HepG2 (cell line): ENCODE measurements around the gene CCT4. TPM values are rescaled to one million over a fixed set of nuclear protein-coding genes. Genes with fewer than 3 reads are reported as not detected.
A peak's percentile ranks its signal among the peaks of the same experiment; 100 is the strongest.

Source experiments
- AHR ChIP-seq: IDR thresholded peaks from 2 replicates; pipeline ENCODE4 v1.6.1; 2018; ENCODE audit warnings: missing genetic modification reagents, missing compliant biosample characterization
- CBX2 ChIP-seq, 2 experiments: fragments of 200-600 bp in 1 of 2; sonication (generic); formaldehyde crosslinking in 1 of 2; IDR thresholded peaks; 2 replicates each; pipeline versions ENCODE4 v1.7.0 to v1.8.1; 2018 to 2022; ENCODE audit warnings: low read depth in 2 of 2, low read length in 1 of 2, mild to moderate bottlenecking in 1 of 2, missing genetic modification reagents in 1 of 2
- NR2F1 ChIP-seq, 2 experiments: fragments of 450-650 bp in 1 of 2; formaldehyde crosslinking in 1 of 2; IDR thresholded peaks; 2 replicates each; pipeline versions ENCODE4 v1.5.0 to v1.6.1; 2016 to 2020; ENCODE audit warnings: mild to moderate bottlenecking in 1 of 2, missing compliant biosample characterization in 1 of 2, missing genetic modification reagents in 1 of 2, moderate library complexity in 1 of 2
- NR2F6 ChIP-seq, 2 experiments: IDR thresholded peaks; 2 replicates each; pipeline ENCODE4 v1.6.1; 2016; ENCODE audit warnings: antibody characterized with exemption in 1 of 2, mild to moderate bottlenecking in 1 of 2
- PHF8 ChIP-seq: sonication (generic); formaldehyde crosslinking; IDR thresholded peaks from 2 replicates; pipeline ENCODE4 v1.5.0; 2020; ENCODE audit warnings: missing genetic modification reagents
- SNAPC2 ChIP-seq: sonication (generic); formaldehyde crosslinking; IDR thresholded peaks from 2 replicates; pipeline ENCODE4 v1.8.1; 2022; ENCODE audit warnings: mild to moderate bottlenecking, missing genetic modification reagents
- SP140L ChIP-seq: sonication (generic); formaldehyde crosslinking; IDR thresholded peaks from 2 replicates; pipeline ENCODE4 v1.4.0; 2020; ENCODE audit warnings: missing genetic modification reagents, borderline replicate concordance
- SP5 ChIP-seq: IDR thresholded peaks from 2 replicates; pipeline ENCODE4 v1.6.1; 2016; ENCODE audit warnings: low read depth, borderline replicate concordance
- SRSF9 ChIP-seq: fragments of 200-400 bp; formaldehyde crosslinking; IDR thresholded peaks from 2 replicates; pipeline ENCODE4 v1.6.1; 2018; ENCODE audit warnings: borderline replicate concordance, mild to moderate bottlenecking, low read depth, low read length; ENCODE audit not compliant: insufficient read depth, poor library complexity, severe bottlenecking
- TMF1 ChIP-seq: sonication (generic); formaldehyde crosslinking; IDR thresholded peaks from 2 replicates; pipeline ENCODE4 v1.8.1; 2022; ENCODE audit warnings: low read depth, missing genetic modification reagents
- ZNF17 ChIP-seq: sonication (generic); formaldehyde crosslinking; IDR thresholded peaks from 2 replicates; pipeline ENCODE4 v1.5.0; 2020; ENCODE audit warnings: mild to moderate bottlenecking, missing genetic modification reagents
- ZNF768 ChIP-seq: sonication (generic); formaldehyde crosslinking; IDR thresholded peaks from 2 replicates; pipeline ENCODE4 v1.4.0; 2020; ENCODE audit warnings: missing genetic modification reagents
- ZSCAN25 ChIP-seq: sonication (generic); formaldehyde crosslinking; IDR thresholded peaks from 2 replicates; pipeline ENCODE4 v1.8.0; 2022; ENCODE audit warnings: mild to moderate bottlenecking, missing genetic modification reagents
- ZSCAN30 ChIP-seq: sonication (generic); formaldehyde crosslinking; IDR thresholded peaks from 2 replicates; pipeline ENCODE4 v1.5.0; 2020; ENCODE audit warnings: mild to moderate bottlenecking, missing genetic modification reagents
- polyA plus RNA-seq, 8 experiments: library from polyadenylated mRNA; depleted of rRNA in 3 of 8; stranded (reverse) in 7 of 8; unstranded in 1 of 8; fragments of >200 nt; fragmentation: Illumina TruSeq in 4 of 8; extraction: Trizol in 4 of 8; gene quantifications; 2 replicates each; pipeline versions ENCODE4 v1.2.1 to v1.2.3, GENCODE V29; 2011 to 2016; ENCODE audit warnings: low read depth in 4 of 8, missing spikeins in 1 of 8, mixed read lengths in 1 of 8; ENCODE audit not compliant: insufficient read depth in 1 of 8
- total RNA-seq, 5 experiments: library from RNA; depleted of rRNA; stranded (reverse); fragments of >200 nt; fragmentation: Illumina TruSeq; extraction: Trizol; gene quantifications; 2 replicates each; pipeline ENCODE4 v1.2.3, GENCODE V29; 2016; ENCODE audit warnings: low read depth in 1 of 5
- TF ChIP-seq, protein P1 (sequence below), 2 experiments: fragments of 450-650 bp in 1 of 2; sonication (generic) in 1 of 2; formaldehyde crosslinking; IDR thresholded peaks; 2 replicates each; pipeline versions ENCODE4 v1.5.0 to v1.8.0; 2020 to 2022; ENCODE audit warnings: mild to moderate bottlenecking in 1 of 2, missing genetic modification reagents in 1 of 2
- TF ChIP-seq, protein P2 (sequence below): sonication (generic); formaldehyde crosslinking; IDR thresholded peaks from 2 replicates; pipeline ENCODE4 v1.4.0; 2020; ENCODE audit warnings: missing genetic modification reagents, borderline replicate concordance
- TF ChIP-seq, protein P3 (sequence below): sonication (generic); formaldehyde crosslinking; IDR thresholded peaks from 2 replicates; pipeline ENCODE4 v1.8.1; 2023; ENCODE audit warnings: mild to moderate bottlenecking, missing genetic modification reagents

Gene CCT4
- total and polyA plus RNA-seq, 2 of the 13 experiments (the other 11 are each of a cell fraction or from before 2014, with no cell fraction given) = 138 to 340 TPM

DNA sequence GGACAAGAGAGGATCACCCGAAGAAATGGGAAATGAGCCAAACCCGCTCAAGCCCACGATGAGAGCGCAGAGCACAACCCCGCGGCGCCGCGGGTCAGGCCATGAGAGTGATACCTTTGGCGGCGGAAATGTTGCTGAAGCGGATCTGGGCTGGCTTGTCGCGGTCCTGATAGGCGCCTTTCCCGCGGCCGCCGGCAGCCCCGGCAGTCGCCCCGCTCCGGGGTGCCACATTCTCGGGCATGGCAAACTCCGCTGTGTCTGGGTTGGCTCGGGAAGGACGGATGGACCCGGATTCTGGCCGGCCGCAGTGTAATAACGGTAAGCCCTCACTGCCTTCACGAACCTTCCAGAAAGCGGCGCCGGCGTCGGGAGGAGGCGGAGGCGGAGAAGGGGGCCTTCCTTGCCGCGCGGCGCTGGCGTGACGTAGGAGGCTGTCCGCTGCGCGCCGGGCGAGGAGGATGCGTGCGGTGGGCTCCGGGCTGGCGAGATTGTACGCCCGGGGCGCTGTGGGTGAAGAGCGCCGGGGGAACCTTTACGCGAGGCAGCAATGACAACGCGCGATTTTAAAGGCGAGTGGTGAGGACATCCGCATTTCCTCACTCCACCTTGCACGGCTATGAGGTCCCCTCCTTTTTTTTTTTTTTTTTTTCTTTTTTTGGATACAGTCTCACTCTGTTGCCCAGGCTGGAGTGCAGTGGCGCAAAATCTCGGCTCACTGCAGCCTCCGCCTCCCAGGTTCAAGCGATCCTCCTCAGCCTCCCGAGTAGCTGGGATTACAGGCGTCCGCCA, at the start of gene CCT4 (continued):
- no peak; the same call in 1 of the 2 replicates for TF ChIP-seq SNAPC2 (CRISPR knock-in tag)
- no peak for TF ChIP-seq SP140L (CRISPR knock-in tag)
- TF ChIP-seq, protein P1, sequence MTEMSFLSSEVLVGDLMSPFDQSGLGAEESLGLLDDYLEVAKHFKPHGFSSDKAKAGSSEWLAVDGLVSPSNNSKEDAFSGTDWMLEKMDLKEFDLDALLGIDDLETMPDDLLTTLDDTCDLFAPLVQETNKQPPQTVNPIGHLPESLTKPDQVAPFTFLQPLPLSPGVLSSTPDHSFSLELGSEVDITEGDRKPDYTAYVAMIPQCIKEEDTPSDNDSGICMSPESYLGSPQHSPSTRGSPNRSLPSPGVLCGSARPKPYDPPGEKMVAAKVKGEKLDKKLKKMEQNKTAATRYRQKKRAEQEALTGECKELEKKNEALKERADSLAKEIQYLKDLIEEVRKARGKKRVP (CRISPR knock-in tag; IDR thresholded peaks at IDR 0.05) = peak in 1 of 2 experiments; percentile 83; a peak in 2 of 4 replicates
- TF ChIP-seq, protein P2, sequence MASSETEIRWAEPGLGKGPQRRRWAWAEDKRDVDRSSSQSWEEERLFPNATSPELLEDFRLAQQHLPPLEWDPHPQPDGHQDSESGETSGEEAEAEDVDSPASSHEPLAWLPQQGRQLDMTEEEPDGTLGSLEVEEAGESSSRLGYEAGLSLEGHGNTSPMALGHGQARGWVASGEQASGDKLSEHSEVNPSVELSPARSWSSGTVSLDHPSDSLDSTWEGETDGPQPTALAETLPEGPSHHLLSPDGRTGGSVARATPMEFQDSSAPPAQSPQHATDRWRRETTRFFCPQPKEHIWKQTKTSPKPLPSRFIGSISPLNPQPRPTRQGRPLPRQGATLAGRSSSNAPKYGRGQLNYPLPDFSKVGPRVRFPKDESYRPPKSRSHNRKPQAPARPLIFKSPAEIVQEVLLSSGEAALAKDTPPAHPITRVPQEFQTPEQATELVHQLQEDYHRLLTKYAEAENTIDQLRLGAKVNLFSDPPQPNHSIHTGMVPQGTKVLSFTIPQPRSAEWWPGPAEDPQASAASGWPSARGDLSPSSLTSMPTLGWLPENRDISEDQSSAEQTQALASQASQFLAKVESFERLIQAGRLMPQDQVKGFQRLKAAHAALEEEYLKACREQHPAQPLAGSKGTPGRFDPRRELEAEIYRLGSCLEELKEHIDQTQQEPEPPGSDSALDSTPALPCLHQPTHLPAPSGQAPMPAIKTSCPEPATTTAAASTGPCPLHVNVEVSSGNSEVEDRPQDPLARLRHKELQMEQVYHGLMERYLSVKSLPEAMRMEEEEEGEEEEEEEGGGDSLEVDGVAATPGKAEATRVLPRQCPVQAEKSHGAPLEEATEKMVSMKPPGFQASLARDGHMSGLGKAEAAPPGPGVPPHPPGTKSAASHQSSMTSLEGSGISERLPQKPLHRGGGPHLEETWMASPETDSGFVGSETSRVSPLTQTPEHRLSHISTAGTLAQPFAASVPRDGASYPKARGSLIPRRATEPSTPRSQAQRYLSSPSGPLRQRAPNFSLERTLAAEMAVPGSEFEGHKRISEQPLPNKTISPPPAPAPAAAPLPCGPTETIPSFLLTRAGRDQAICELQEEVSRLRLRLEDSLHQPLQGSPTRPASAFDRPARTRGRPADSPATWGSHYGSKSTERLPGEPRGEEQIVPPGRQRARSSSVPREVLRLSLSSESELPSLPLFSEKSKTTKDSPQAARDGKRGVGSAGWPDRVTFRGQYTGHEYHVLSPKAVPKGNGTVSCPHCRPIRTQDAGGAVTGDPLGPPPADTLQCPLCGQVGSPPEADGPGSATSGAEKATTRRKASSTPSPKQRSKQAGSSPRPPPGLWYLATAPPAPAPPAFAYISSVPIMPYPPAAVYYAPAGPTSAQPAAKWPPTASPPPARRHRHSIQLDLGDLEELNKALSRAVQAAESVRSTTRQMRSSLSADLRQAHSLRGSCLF (CRISPR knock-in tag) = peak; percentile 83; the same call in 1 of the 2 replicates
- no peak for TF ChIP-seq NR2F6 (IDR thresholded peaks at IDR 0.05)
- TF ChIP-seq NR2F6 (CRISPR knock-in tag; IDR thresholded peaks at IDR 0.05) = peak; percentile 55
- no peak for TF ChIP-seq SRSF9
- 0 out of 2 replicates have a peak, but pooled peaks have one; percentile 25 for TF ChIP-seq ZNF17 (CRISPR knock-in tag)
- no peak for TF ChIP-seq ZSCAN30
- peak; percentile 89; the same call in 1 of the 2 replicates for TF ChIP-seq TMF1 (CRISPR knock-in tag)
- TF ChIP-seq PHF8 = peak; percentile 95
- TF ChIP-seq ZNF768 (CRISPR knock-in tag) = peak; percentile 82
- peak; percentile 81 for TF ChIP-seq ZSCAN25
- peak; percentile 60; the same call in 1 of the 2 replicates for TF ChIP-seq AHR (CRISPR knock-in tag)
- peak in 1 of 2 experiments; percentile 47; a peak in 2 of 4 replicates for TF ChIP-seq NR2F1 (CRISPR knock-in tag; IDR thresholded peaks at IDR 0.05)
- TF ChIP-seq, protein P3, sequence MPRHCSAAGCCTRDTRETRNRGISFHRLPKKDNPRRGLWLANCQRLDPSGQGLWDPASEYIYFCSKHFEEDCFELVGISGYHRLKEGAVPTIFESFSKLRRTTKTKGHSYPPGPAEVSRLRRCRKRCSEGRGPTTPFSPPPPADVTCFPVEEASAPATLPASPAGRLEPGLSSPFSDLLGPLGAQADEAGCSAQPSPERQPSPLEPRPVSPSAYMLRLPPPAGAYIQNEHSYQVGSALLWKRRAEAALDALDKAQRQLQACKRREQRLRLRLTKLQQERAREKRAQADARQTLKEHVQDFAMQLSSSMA (CRISPR knock-in tag) = peak; percentile 84; the same call in 1 of the 2 replicates
- no peak for TF ChIP-seq CBX2 (IDR thresholded peaks at IDR 0.05; ENCODE audit: low read depth, low read length)
- no peak for TF ChIP-seq CBX2 (CRISPR knock-in tag; IDR thresholded peaks at IDR 0.05; ENCODE audit: low read depth)
- peak; percentile 98 for TF ChIP-seq SP5 (CRISPR knock-in tag)
